Measurements from ENCODE around the gene METTL25B. TPM values are rescaled to one million over a fixed set of nuclear protein-coding genes. Genes with fewer than 3 reads are reported as not detected.
A peak's percentile ranks its signal among the peaks of the same experiment; 100 is the strongest.

The METTL25B gene
- total RNA-seq, 4 donors from 2014 or later: 33.8 to 95.2 (median 64.9) TPM

- Histone ChIP-seq H3K4me3 (no peak overlapping the region), H3K27me3 (no peaks in the 10 kb centered on the region), H3K9me3 (no peaks in the 10 kb centered on the region), H3K27ac (no peak overlapping the region), H3K36me3 (no peaks in the 10 kb centered on the region), H3K4me1 (peaks cover 7 to 28% (median 21%) of the 10 kb centered on the region in 4 donors)
- TF ChIP-seq CTCF (IDR thresholded peaks at IDR 0.05) (no peak), POLR2A (IDR thresholded peaks at IDR 0.05) (no peak)
- DNase-seq: no peak
Observed at GRCh38 chr1:156703741-156704140, 24.5 kb upstream of the METTL25B start.

- H3K4me1 ChIP-seq: peaks cover 7 to 29% (median 22%) of the 10 kb centered on the region in 4 donors
- TF ChIP-seq CTCF (IDR thresholded peaks at IDR 0.05) (no peak), POLR2A (IDR thresholded peaks at IDR 0.05) (no peak)
Observed at GRCh38 chr1:156704166-156704711, 24.0 kb upstream of the METTL25B start.

GRCh38 chr1:156704930-156705320 lies 23.3 kb upstream of the METTL25B start:
- no peaks in the 10 kb centered on the region for H3K9me3 ChIP-seq
- H3K27ac ChIP-seq: no peak overlapping the region
- H3K27me3 ChIP-seq: no peaks in the 10 kb centered on the region
- peak in 1 of 3 donors; percentile 56 for DNase-seq
- H3K36me3 ChIP-seq: no peaks in the 10 kb centered on the region
- H3K4me3 ChIP-seq: peak overlapping the region; percentile 30 to 56 (median 45)
- TF ChIP-seq CTCF (IDR thresholded peaks at IDR 0.05) (no peak), POLR2A (IDR thresholded peaks at IDR 0.05) (no peak)
- H3K4me1 ChIP-seq: peaks cover 7 to 35% (median 22%) of the 10 kb centered on the region in 4 donors

More at GRCh38 chr1:156704166-156704711, 24.0 kb upstream of the METTL25B start:
- Histone ChIP-seq H3K27me3 (no peaks in the 10 kb centered on the region), H3K27ac (no peak overlapping the region), H3K4me3 (no peak overlapping the region), H3K36me3 (no peaks in the 10 kb centered on the region), H3K9me3 (no peaks in the 10 kb centered on the region)
- no peak for DNase-seq

- Histone ChIP-seq H3K4me1 (peaks cover 7 to 40% (median 22%) of the 10 kb centered on the region in 4 donors), H3K27me3 (no peaks in the 10 kb centered on the region), H3K4me3 (peak within 1 kb of the TSS; percentile 30 to 56 (median 45)), H3K27ac (peak within 1 kb of the TSS in 3 of 4 donors; percentile 5 to 67 (median 59)), H3K9me3 (no peaks in the 10 kb centered on the region), H3K36me3 (no peaks in the 10 kb centered on the region)
- TF ChIP-seq CTCF (IDR thresholded peaks at IDR 0.05): no peak
- TF ChIP-seq POLR2A (IDR thresholded peaks at IDR 0.05): no peak
- DNase-seq: peak in 1 of 3 donors; percentile 55
Observed at GRCh38 chr1:156705321-156705917, 22.9 kb upstream of the METTL25B start, which contains the start of gene CRABP2. Gene CRABP2 (minus strand): TSS chr1:156705583. CDS start chr1:156705446, 137 bp downstream.

- H3K4me3 ChIP-seq: peak overlapping the region; percentile 30 to 56 (median 45)
- H3K36me3 ChIP-seq: no peaks in the 10 kb centered on the region
- H3K9me3 ChIP-seq: no peaks in the 10 kb centered on the region
- peaks cover 7 to 42% (median 22%) of the 10 kb centered on the region in 4 donors for H3K4me1 ChIP-seq
- DNase-seq: peak; percentile 64 to 79 (median 65)
- peak overlapping the region in 3 of 4 donors; percentile 5 to 67 (median 59) for H3K27ac ChIP-seq
- peak; percentile 44 to 78 (median 62) for TF ChIP-seq CTCF (IDR thresholded peaks at IDR 0.05)
- TF ChIP-seq POLR2A (IDR thresholded peaks at IDR 0.05): no peak
- no peaks in the 10 kb centered on the region for H3K27me3 ChIP-seq
Observed at GRCh38 chr1:156705918-156706656, 22.2 kb upstream of the METTL25B start.
